GM23248 (cell line): ENCODE results near the gene C14orf132. TPM values are rescaled to one million over a fixed set of nuclear protein-coding genes. Genes with fewer than 3 reads are reported as not detected.

Experiments
- DNase-seq: peaks from one replicate; pipeline ENCODE4 v3.0.0-alpha.2; 2015
- H2AFZ ChIP-seq: fragments of 200-600 bp; sonication (generic); 2 replicates; pipeline ENCODE4 v1.6.1; 2016; ENCODE audit warnings: antibody characterized with exemption
- H3F3A ChIP-seq: fragments of 200-600 bp; sonication (generic); 2 replicates; pipeline ENCODE4 v1.6.1; 2016; ENCODE audit warnings: mild to moderate bottlenecking, antibody characterized with exemption, mixed run types; ENCODE audit not compliant: insufficient read depth
- H3K27ac ChIP-seq: fragments of 200-600 bp; sonication (generic); 2 replicates; pipeline ENCODE4 v1.5.1; 2016; ENCODE audit warnings: mild to moderate bottlenecking
- H3K27me3 ChIP-seq: fragments of 200-600 bp; sonication (generic); replicated peaks from 2 replicates; pipeline ENCODE4 v1.6.1; 2016; ENCODE audit warnings: mild to moderate bottlenecking; ENCODE audit not compliant: insufficient read depth
- H3K36me3 ChIP-seq: fragments of 200-600 bp; sonication (generic); 2 replicates; pipeline ENCODE4 v1.6.1; 2016; ENCODE audit warnings: low read depth, mild to moderate bottlenecking
- H3K4me1 ChIP-seq: fragments of 200-600 bp; sonication (generic); 2 replicates; pipeline ENCODE4 v1.6.1; 2016; ENCODE audit warnings: mild to moderate bottlenecking; ENCODE audit not compliant: insufficient read depth
- H3K4me2 ChIP-seq: fragments of 200-600 bp; sonication (generic); one replicate; pipeline ENCODE4 v1.6.1; 2016; ENCODE audit warnings: mild to moderate bottlenecking; ENCODE audit not compliant: unreplicated experiment
- H3K4me3 ChIP-seq: fragments of 200-600 bp; sonication (generic); 2 replicates; pipeline ENCODE4 v1.5.1; 2016; ENCODE audit warnings: mild to moderate bottlenecking
- H3K79me2 ChIP-seq: fragments of 200-600 bp; sonication (generic); 2 replicates; pipeline ENCODE4 v1.6.1; 2016; ENCODE audit warnings: mild to moderate bottlenecking; ENCODE audit not compliant: insufficient read depth
- H3K9ac ChIP-seq: fragments of 200-600 bp; sonication (generic); 2 replicates; pipeline ENCODE4 v1.6.1; 2016; ENCODE audit warnings: mild to moderate bottlenecking
- H3K9me2 ChIP-seq: fragments of 200-600 bp; sonication (generic); 2 replicates; pipeline ENCODE4 v1.6.1; 2016; ENCODE audit warnings: mixed run types, mild to moderate bottlenecking, moderate library complexity; ENCODE audit not compliant: insufficient read depth
- H3K9me3 ChIP-seq: fragments of 200-600 bp; sonication (generic); one replicate; pipeline ENCODE4 v1.6.1; 2017; ENCODE audit warnings: low read depth
- H4K20me1 ChIP-seq: fragments of 200-600 bp; sonication (generic); 2 replicates; pipeline ENCODE4 v1.6.0; 2016; ENCODE audit not compliant: insufficient read depth
- EZH2 ChIP-seq: fragments of 200-600 bp; sonication (generic); IDR thresholded peaks from 2 replicates; pipeline ENCODE4 v1.6.1; 2018; ENCODE audit warnings: antibody characterized with exemption, mild to moderate bottlenecking; ENCODE audit not compliant: insufficient read depth, poor library complexity, severe bottlenecking
- EZH2phosphoT487 ChIP-seq: fragments of 200-600 bp; sonication (generic); IDR thresholded peaks from 2 replicates; pipeline ENCODE4 v1.6.1; 2018; ENCODE audit warnings: antibody characterized with exemption, moderate library complexity, mild to moderate bottlenecking, low read depth; ENCODE audit not compliant: insufficient read depth
- WGBS, 2 experiments: methylation state at CpG; one replicate each; pipeline ENCODE4 v1.1.6; 2015 to 2017; ENCODE audit warnings: low lambda C conversion rate in 2 of 2, low coverage in 1 of 2; ENCODE audit errors: missing lambda C conversion rate in 2 of 2; 5-methylcytosine and 5-hydroxymethylcytosine counted together
- in situ Hi-C: fragments of 300-500 bp; cut with MboI; formaldehyde crosslinking; loops from 2 replicates; pipeline ENCODE4 v1.15.0; 2020
- polyA plus RNA-seq: library from polyadenylated mRNA; unstranded; fragments of >200 nt; fragmentation: Nextera tagmentation; extraction: Ambion mirVana; gene quantifications from 2 replicates; pipeline ENCODE4 v1.2.1, GENCODE V29; 2016
- total RNA-seq: library from RNA; depleted of rRNA; stranded (reverse); fragments of >200 nt; shearing (Covaris generic); gene quantifications from 2 replicates; pipeline ENCODE4 v1.2.3, GENCODE V29; 2014; rRNA removed

Gene C14orf132
- 18.6 TPM in 2 replicates for total RNA-seq
- 25.7 and 26.2 TPM in 2 replicates for polyA plus RNA-seq

GRCh38 chr14:96038920-96039632 lies at the start of gene C14orf132:
Gene C14orf132 (plus strand): TSS chr14:96039362. CDS start chr14:96039501, 139 bp downstream.
- Histone ChIP-seq H3K4me1 (peaks cover 13% of the 10 kb centered on the region), H3K79me2 (peaks cover 45% of the 10 kb centered on the region), H3K27me3 (no peaks in the 10 kb centered on the region), H3K9ac (peak within 1 kb of the TSS; percentile 91), H3K36me3 (no peaks in the 10 kb centered on the region), H3F3A (peaks cover 10% of the 10 kb centered on the region), H4K20me1 (no peaks in the 10 kb centered on the region), H3K27ac (peak within 1 kb of the TSS; percentile 51), H3K4me2 (peak within 1 kb of the TSS; percentile 97), H3K9me3 (no peaks in the 10 kb centered on the region), H3K4me3 (peak within 1 kb of the TSS; percentile 81), H2AFZ (peak within 1 kb of the TSS; percentile 79), H3K9me2 (no peaks in the 10 kb centered on the region)
- WGBS, 2 experiments: 1 to 2% methylated on average over 38 of the region's 72 CpGs
- in situ Hi-C loops: no loop called here
- TF ChIP-seq EZH2phosphoT487 (no peak), EZH2 (no peak)
- DNase-seq: peak; percentile 89

DNA sequence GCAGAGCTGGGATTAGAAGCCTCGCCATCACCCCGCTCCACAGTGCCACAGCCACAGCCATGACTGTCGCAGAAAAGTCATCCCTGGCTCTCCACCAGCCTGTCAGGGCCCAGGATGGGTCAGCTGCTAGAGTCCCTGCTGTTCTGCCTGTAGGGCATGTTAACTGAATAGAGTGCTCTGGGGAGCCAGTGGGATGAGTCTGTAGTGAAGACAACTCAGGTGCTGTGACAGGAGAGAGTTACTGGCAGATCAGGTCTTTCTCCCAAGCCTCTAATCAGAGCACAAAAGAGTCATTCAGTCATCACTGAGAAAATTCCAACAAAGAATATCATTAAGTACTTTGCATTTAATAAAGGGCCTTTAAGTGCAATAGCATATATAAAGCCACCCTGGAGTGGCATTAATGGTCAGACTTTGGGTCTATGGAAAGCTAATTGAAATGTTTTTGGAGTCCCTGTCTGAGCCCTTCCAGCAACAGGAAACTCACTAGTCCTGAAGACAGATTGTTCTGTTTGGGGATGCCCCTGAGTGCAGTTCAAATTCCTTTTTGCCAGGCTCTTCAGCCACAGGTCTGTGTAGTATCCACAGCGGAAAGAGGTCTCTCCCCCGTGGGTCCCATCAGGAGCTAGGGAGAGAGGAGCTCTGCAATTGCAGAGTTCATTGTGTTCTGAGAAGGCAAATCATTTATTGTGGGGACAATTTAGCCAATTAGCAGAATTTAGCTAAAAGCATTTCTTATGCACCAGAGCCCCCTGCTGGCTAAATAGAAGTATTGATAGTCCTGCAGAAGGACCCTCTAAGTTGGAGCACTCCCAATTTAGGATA lies 45.2 kb upstream of the C14orf132 start:
- in situ Hi-C loops: loop anchor here (10.0 to 25.0 kb wide), 3 partner anchors 281 to 557 kb away; no protein-coding TSS in a partner anchor

DNA sequence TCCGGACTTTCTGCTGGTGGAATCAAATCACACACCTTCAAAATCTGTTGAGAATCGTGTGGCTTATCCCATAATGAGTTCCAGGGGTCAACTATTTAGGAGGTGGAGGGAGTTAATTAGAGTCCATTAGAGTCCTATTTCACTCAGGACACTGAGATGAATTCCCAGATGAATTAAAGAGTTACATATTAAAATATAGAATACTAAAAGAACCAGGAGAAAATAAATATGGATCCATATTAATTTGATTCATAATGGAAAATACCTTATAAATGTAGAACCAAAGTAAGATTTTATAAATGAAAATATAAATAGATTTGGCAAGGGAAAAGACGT lies 44.6 kb upstream of the C14orf132 start:
- no peak for DNase-seq
- H3F3A ChIP-seq: no peaks in the 10 kb centered on the region
- no peaks in the 10 kb centered on the region for H3K36me3 ChIP-seq
- in situ Hi-C loops: loop anchor here (10.0 to 25.0 kb wide), 3 partner anchors 280 to 557 kb away; no protein-coding TSS in a partner anchor
- H3K4me1 ChIP-seq: no peaks in the 10 kb centered on the region
- no peaks in the 10 kb centered on the region for H4K20me1 ChIP-seq
- H3K9me3 ChIP-seq: no peaks in the 10 kb centered on the region
- no peaks in the 10 kb centered on the region for H3K9me2 ChIP-seq
- TF ChIP-seq EZH2phosphoT487 (no peak), EZH2 (no peak)
- H3K4me2 ChIP-seq: no peak overlapping the region
- H3K4me3 ChIP-seq: no peak overlapping the region
- H3K79me2 ChIP-seq: no peaks in the 10 kb centered on the region
- H3K9ac ChIP-seq: no peak overlapping the region
- WGBS, 2 experiments: 15 to 19% methylated on average over 3 of the region's 3 CpGs
- H3K27ac ChIP-seq: no peak overlapping the region
- H3K27me3 ChIP-seq: peaks cover 19% of the 10 kb centered on the region
- H2AFZ ChIP-seq: no peak overlapping the region

More for the DNA sequence above, 45.2 kb upstream of the C14orf132 start:
- WGBS, 2 experiments: 39 to 41% methylated on average over 5 of the region's 5 CpGs
- no peaks in the 10 kb centered on the region for H3K9me3 ChIP-seq
- no peak overlapping the region for H3K4me3 ChIP-seq
- no peak for TF ChIP-seq EZH2
- no peak for TF ChIP-seq EZH2phosphoT487
- no peak overlapping the region for H2AFZ ChIP-seq
- no peaks in the 10 kb centered on the region for H4K20me1 ChIP-seq
- no peaks in the 10 kb centered on the region for H3K4me1 ChIP-seq
- H3K36me3 ChIP-seq: no peaks in the 10 kb centered on the region
- H3K9me2 ChIP-seq: no peaks in the 10 kb centered on the region
- no peak overlapping the region for H3K27ac ChIP-seq
- H3K79me2 ChIP-seq: no peaks in the 10 kb centered on the region
- DNase-seq: peak; percentile 76
- peaks cover 19% of the 10 kb centered on the region for H3K27me3 ChIP-seq
- H3K9ac ChIP-seq: no peak overlapping the region
- no peak overlapping the region for H3K4me2 ChIP-seq
- H3F3A ChIP-seq: no peaks in the 10 kb centered on the region

GRCh38 chr14:95998656-95999055 lies 40.5 kb upstream of the C14orf132 start:
- TF ChIP-seq EZH2phosphoT487: no peak
- TF ChIP-seq EZH2: no peak
- H3K4me2 ChIP-seq: no peak overlapping the region
- H3K79me2 ChIP-seq: no peaks in the 10 kb centered on the region
- H3K9me3 ChIP-seq: no peaks in the 10 kb centered on the region
- no peak overlapping the region for H2AFZ ChIP-seq
- no peaks in the 10 kb centered on the region for H3K4me1 ChIP-seq
- H3F3A ChIP-seq: no peaks in the 10 kb centered on the region
- peak; percentile 73 for DNase-seq
- no peaks in the 10 kb centered on the region for H3K9me2 ChIP-seq
- no peak overlapping the region for H3K9ac ChIP-seq
- 4 to 5% methylated on average over 1 of the region's 1 CpG for WGBS, 2 experiments
- H3K27ac ChIP-seq: no peak overlapping the region
- in situ Hi-C loops: loop anchor here (10.0 to 25.0 kb wide), 3 partner anchors 276 to 561 kb away; no protein-coding TSS in a partner anchor
- H3K4me3 ChIP-seq: no peak overlapping the region
- H4K20me1 ChIP-seq: no peaks in the 10 kb centered on the region; the same call in 1 of the 2 replicates
- peaks cover 19% of the 10 kb centered on the region for H3K27me3 ChIP-seq
- no peaks in the 10 kb centered on the region for H3K36me3 ChIP-seq
